ENCODE data around the gene VAT1L. TPM values are rescaled to one million over a fixed set of nuclear protein-coding genes. Genes with fewer than 3 reads are reported as not detected.

The VAT1L gene
- total and polyA plus RNA-seq, 2 donors (not counting 1 experiment from before 2014, with no cell fraction given): 17.9 to 86.9 TPM

GRCh38 chr16:77948835-77949234, 160.5 kb downstream of the VAT1L start:
- H3K4me3 ChIP-seq (replicated peaks in 1 of 4; ENCODE audit: control extremely low read depth in 1 of 4, insufficient read depth in 1 of 4, low read depth in 3 of 4, low read length in 4 of 4): no peak overlapping the region
- no peak overlapping the region for H2AFZ ChIP-seq (ENCODE audit: low read length)
- no peaks in the 10 kb centered on the region for H4K20me1 ChIP-seq (ENCODE audit: control insufficient read depth, extremely low read depth, insufficient read depth, low read length)
- no peaks in the 10 kb centered on the region for H3K79me2 ChIP-seq (ENCODE audit: control insufficient read depth, insufficient read depth, low read length)
- H3K4me1 ChIP-seq (ENCODE audit: control insufficient read depth, extremely low read depth, insufficient read depth, low read length): no peaks in the 10 kb centered on the region
- H3K27ac ChIP-seq (ENCODE audit: insufficient read depth, low read length): no peak overlapping the region
- H3K4me2 ChIP-seq (ENCODE audit: extremely low read depth, insufficient read depth, low read length): no peak overlapping the region
- H3K36me3 ChIP-seq (ENCODE audit: control insufficient read depth, insufficient read depth, low read length): no peaks in the 10 kb centered on the region
- DNase-seq (ENCODE audit: low read depth in 2 of 2): no peak
- H3K27me3 ChIP-seq (ENCODE audit: control insufficient read depth, insufficient read depth, low read length): no peaks in the 10 kb centered on the region
- H3K9ac ChIP-seq (ENCODE audit: insufficient read depth, low read length): no peak overlapping the region
- no peaks in the 10 kb centered on the region for H3K9me3 ChIP-seq (ENCODE audit: control insufficient read depth, insufficient read depth, low read depth, low read length)
- TF ChIP-seq EZH2 (IDR thresholded peaks at IDR 0.05; ENCODE audit: low read length, missing control alignments): no peak
- TF ChIP-seq CTCF (conservative IDR thresholded peaks at IDR 0.05 in 1 of 2, IDR thresholded peaks at IDR 0.05 in 1 of 2; ENCODE audit: low read depth in 1 of 2, low read length in 2 of 2): no peak

GRCh38 chr16:77949445-77949844, 161.1 kb downstream of the VAT1L start:
- H3K4me1 ChIP-seq (ENCODE audit: control insufficient read depth, extremely low read depth, insufficient read depth, low read length): no peaks in the 10 kb centered on the region
- TF ChIP-seq CTCF (conservative IDR thresholded peaks at IDR 0.05 in 1 of 2, IDR thresholded peaks at IDR 0.05 in 1 of 2; ENCODE audit: low read depth in 1 of 2, low read length in 2 of 2) (no peak), EZH2 (IDR thresholded peaks at IDR 0.05; ENCODE audit: low read length, missing control alignments) (no peak)
- H4K20me1 ChIP-seq (ENCODE audit: control insufficient read depth, extremely low read depth, insufficient read depth, low read length): no peaks in the 10 kb centered on the region
- H2AFZ ChIP-seq (ENCODE audit: low read length): no peak overlapping the region
- H3K9me3 ChIP-seq (ENCODE audit: control insufficient read depth, insufficient read depth, low read depth, low read length): no peaks in the 10 kb centered on the region
- no peak overlapping the region for H3K27ac ChIP-seq (ENCODE audit: insufficient read depth, low read length)
- DNase-seq (ENCODE audit: low read depth in 2 of 2): no peak
- no peaks in the 10 kb centered on the region for H3K79me2 ChIP-seq (ENCODE audit: control insufficient read depth, insufficient read depth, low read length)
- no peak overlapping the region for H3K9ac ChIP-seq (ENCODE audit: insufficient read depth, low read length)
- H3K27me3 ChIP-seq (ENCODE audit: control insufficient read depth, insufficient read depth, low read length): no peaks in the 10 kb centered on the region
- no peak overlapping the region for H3K4me3 ChIP-seq (replicated peaks in 1 of 4; ENCODE audit: control extremely low read depth in 1 of 4, insufficient read depth in 1 of 4, low read depth in 3 of 4, low read length in 4 of 4)
- H3K36me3 ChIP-seq (ENCODE audit: control insufficient read depth, insufficient read depth, low read length): no peaks in the 10 kb centered on the region
- H3K4me2 ChIP-seq (ENCODE audit: extremely low read depth, insufficient read depth, low read length): no peak overlapping the region

- no peak overlapping the region for H3K4me3 ChIP-seq (replicated peaks in 1 of 4; ENCODE audit: control extremely low read depth in 1 of 4, insufficient read depth in 1 of 4, low read depth in 3 of 4, low read length in 4 of 4)
- H3K4me1 ChIP-seq (ENCODE audit: control insufficient read depth, extremely low read depth, insufficient read depth, low read length): no peaks in the 10 kb centered on the region
- H3K36me3 ChIP-seq (ENCODE audit: control insufficient read depth, insufficient read depth, low read length): no peaks in the 10 kb centered on the region
- no peak overlapping the region for H3K4me2 ChIP-seq (ENCODE audit: extremely low read depth, insufficient read depth, low read length)
- no peaks in the 10 kb centered on the region for H3K9me3 ChIP-seq (ENCODE audit: control insufficient read depth, insufficient read depth, low read depth, low read length)
- no peak overlapping the region for H3K9ac ChIP-seq (ENCODE audit: insufficient read depth, low read length)
- H4K20me1 ChIP-seq (ENCODE audit: control insufficient read depth, extremely low read depth, insufficient read depth, low read length): no peaks in the 10 kb centered on the region
- DNase-seq (ENCODE audit: low read depth in 2 of 2): no peak
- no peak overlapping the region for H3K27ac ChIP-seq (ENCODE audit: insufficient read depth, low read length)
- no peaks in the 10 kb centered on the region for H3K27me3 ChIP-seq (ENCODE audit: control insufficient read depth, insufficient read depth, low read length)
- no peaks in the 10 kb centered on the region for H3K79me2 ChIP-seq (ENCODE audit: control insufficient read depth, insufficient read depth, low read length)
- TF ChIP-seq CTCF (conservative IDR thresholded peaks at IDR 0.05 in 1 of 2, IDR thresholded peaks at IDR 0.05 in 1 of 2; ENCODE audit: low read depth in 1 of 2, low read length in 2 of 2) (peak in 1 of 2 donors; percentile 9), EZH2 (IDR thresholded peaks at IDR 0.05; ENCODE audit: low read length, missing control alignments) (no peak)
- H2AFZ ChIP-seq (ENCODE audit: low read length): no peak overlapping the region
Measured at GRCh38 chr16:77951788-77952187, 163.4 kb downstream of the VAT1L start.
